ENCODE data around the gene FBN3.

Gene FBN3

GRCh38 chr19:8138201-8138600, 11.2 kb downstream of the FBN3 start:
- Histone ChIP-seq H3K27ac (ENCODE audit: low read depth, low read length) (no peak overlapping the region), H3K79me1 (ENCODE audit: low read length) (peaks cover 4% of the 10 kb centered on the region), H3K27me3 (ENCODE audit: insufficient read depth, low read length, poor library complexity) (no peaks in the 10 kb centered on the region), H3K18ac (ENCODE audit: low read length) (no peak overlapping the region), H3K4me2 (ENCODE audit: low read length) (no peak overlapping the region), H2BK5ac (ENCODE audit: low read length) (no peak overlapping the region), H3K79me2 (ENCODE audit: control insufficient read depth, insufficient read depth, low read length) (no peaks in the 10 kb centered on the region), H3K36me3 (ENCODE audit: control insufficient read depth, insufficient read depth, low read length) (peaks cover 5% of the 10 kb centered on the region), H4K8ac (ENCODE audit: low read depth, low read length) (no peak overlapping the region), H3K56ac (ENCODE audit: low read length) (no peak overlapping the region), H3K9ac (ENCODE audit: low read length) (no peak overlapping the region), H3K4me1 (ENCODE audit: control insufficient read depth, low read depth, low read length) (no peaks in the 10 kb centered on the region), H4K5ac (ENCODE audit: low read length) (no peak overlapping the region), H2AK5ac (ENCODE audit: low read length) (no peak overlapping the region), H2BK120ac (ENCODE audit: low read depth, low read length) (no peak overlapping the region), H3K4ac (ENCODE audit: low read depth, low read length) (no peak overlapping the region), H3K23ac (ENCODE audit: low read length) (no peak overlapping the region), H2BK15ac (replicated peaks; ENCODE audit: low read depth) (no peak overlapping the region), H3K4me3 (ENCODE audit: low read length) (no peak overlapping the region)
- no CpG with 5 or more reads among the region's 17 CpGs for WGBS (ENCODE audit: extremely low coverage, insufficient coverage, low lambda C conversion rate)
- no peak for DNase-seq

- Histone ChIP-seq H4K5ac (ENCODE audit: low read length) (no peak overlapping the region), H3K9ac (ENCODE audit: low read length) (no peak overlapping the region), H3K23ac (ENCODE audit: low read length) (no peak overlapping the region), H2BK5ac (ENCODE audit: low read length) (no peak overlapping the region), H3K4me2 (ENCODE audit: low read length) (no peak overlapping the region), H3K79me2 (ENCODE audit: control insufficient read depth, insufficient read depth, low read length) (no peaks in the 10 kb centered on the region), H3K4ac (ENCODE audit: low read depth, low read length) (no peak overlapping the region), H2AK5ac (ENCODE audit: low read length) (no peak overlapping the region), H3K56ac (ENCODE audit: low read length) (no peak overlapping the region), H3K27ac (ENCODE audit: low read depth, low read length) (no peak overlapping the region), H3K36me3 (ENCODE audit: control insufficient read depth, insufficient read depth, low read length) (peaks cover 7% of the 10 kb centered on the region), H3K27me3 (ENCODE audit: insufficient read depth, low read length, poor library complexity) (no peaks in the 10 kb centered on the region), H2BK15ac (replicated peaks; ENCODE audit: low read depth) (no peak overlapping the region), H3K4me3 (ENCODE audit: low read length) (no peak overlapping the region), H4K8ac (ENCODE audit: low read depth, low read length) (no peak overlapping the region), H2BK120ac (ENCODE audit: low read depth, low read length) (no peak overlapping the region), H3K79me1 (ENCODE audit: low read length) (peaks cover 4% of the 10 kb centered on the region), H3K18ac (ENCODE audit: low read length) (no peak overlapping the region), H3K4me1 (ENCODE audit: control insufficient read depth, low read depth, low read length) (no peaks in the 10 kb centered on the region)
- DNase-seq = no peak
- no CpG with 5 or more reads among the region's 1 CpG for WGBS (ENCODE audit: extremely low coverage, insufficient coverage, low lambda C conversion rate)
Measured at GRCh38 chr19:8137425-8137824, 12.0 kb downstream of the FBN3 start.

- DNase-seq = no peak
- H2BK15ac ChIP-seq (replicated peaks; ENCODE audit: low read depth) = no peak overlapping the region
- no peak overlapping the region for H3K4me3 ChIP-seq (ENCODE audit: low read length)
- no peaks in the 10 kb centered on the region for H3K79me2 ChIP-seq (ENCODE audit: control insufficient read depth, insufficient read depth, low read length)
- H3K9ac ChIP-seq (ENCODE audit: low read length) = no peak overlapping the region
- H3K18ac ChIP-seq (ENCODE audit: low read length) = no peak overlapping the region
- H4K5ac ChIP-seq (ENCODE audit: low read length) = no peak overlapping the region
- H3K4me1 ChIP-seq (ENCODE audit: control insufficient read depth, low read depth, low read length) = no peaks in the 10 kb centered on the region
- no peak overlapping the region for H3K4me2 ChIP-seq (ENCODE audit: low read length)
- H4K8ac ChIP-seq (ENCODE audit: low read depth, low read length) = no peak overlapping the region
- no peak overlapping the region for H2BK120ac ChIP-seq (ENCODE audit: low read depth, low read length)
- H3K79me1 ChIP-seq (ENCODE audit: low read length) = no peaks in the 10 kb centered on the region
- WGBS (ENCODE audit: extremely low coverage, insufficient coverage, low lambda C conversion rate) = no CpG with 5 or more reads among the region's 32 CpGs
- peaks cover 5% of the 10 kb centered on the region for H3K36me3 ChIP-seq (ENCODE audit: control insufficient read depth, insufficient read depth, low read length)
- no peak overlapping the region for H2AK5ac ChIP-seq (ENCODE audit: low read length)
- no peak overlapping the region for H3K4ac ChIP-seq (ENCODE audit: low read depth, low read length)
- H3K56ac ChIP-seq (ENCODE audit: low read length) = no peak overlapping the region
- no peak overlapping the region for H2BK5ac ChIP-seq (ENCODE audit: low read length)
- no peaks in the 10 kb centered on the region for H3K27me3 ChIP-seq (ENCODE audit: insufficient read depth, low read length, poor library complexity)
- no peak overlapping the region for H3K23ac ChIP-seq (ENCODE audit: low read length)
- H3K27ac ChIP-seq (ENCODE audit: low read depth, low read length) = no peak overlapping the region
Measured at GRCh38 chr19:8135946-8136618, 13.3 kb downstream of the FBN3 start.

GRCh38 chr19:8132858-8133458, 16.4 kb downstream of the FBN3 start:
- Histone ChIP-seq H3K27ac (ENCODE audit: low read depth, low read length) (no peak overlapping the region), H2BK120ac (ENCODE audit: low read depth, low read length) (no peak overlapping the region), H3K23ac (ENCODE audit: low read length) (no peak overlapping the region), H2BK15ac (replicated peaks; ENCODE audit: low read depth) (no peak overlapping the region), H2BK5ac (ENCODE audit: low read length) (no peak overlapping the region), H3K4me1 (ENCODE audit: control insufficient read depth, low read depth, low read length) (no peaks in the 10 kb centered on the region), H4K5ac (ENCODE audit: low read length) (no peak overlapping the region), H3K79me1 (ENCODE audit: low read length) (no peaks in the 10 kb centered on the region), H3K79me2 (ENCODE audit: control insufficient read depth, insufficient read depth, low read length) (no peaks in the 10 kb centered on the region), H3K36me3 (ENCODE audit: control insufficient read depth, insufficient read depth, low read length) (peaks cover 9% of the 10 kb centered on the region), H3K9ac (ENCODE audit: low read length) (no peak overlapping the region), H3K4ac (ENCODE audit: low read depth, low read length) (no peak overlapping the region), H4K8ac (ENCODE audit: low read depth, low read length) (no peak overlapping the region), H3K56ac (ENCODE audit: low read length) (no peak overlapping the region), H3K18ac (ENCODE audit: low read length) (no peak overlapping the region), H3K4me2 (ENCODE audit: low read length) (no peak overlapping the region), H3K27me3 (ENCODE audit: insufficient read depth, low read length, poor library complexity) (no peaks in the 10 kb centered on the region), H2AK5ac (ENCODE audit: low read length) (no peak overlapping the region), H3K4me3 (ENCODE audit: low read length) (no peak overlapping the region)
- WGBS (ENCODE audit: extremely low coverage, insufficient coverage, low lambda C conversion rate) = no CpG with 5 or more reads among the region's 20 CpGs
- no peak for DNase-seq

GRCh38 chr19:8131517-8131916, 17.9 kb downstream of the FBN3 start:
- WGBS (ENCODE audit: extremely low coverage, insufficient coverage, low lambda C conversion rate) = no CpG with 5 or more reads among the region's 26 CpGs
- Histone ChIP-seq H4K5ac (ENCODE audit: low read length) (no peak overlapping the region), H3K9ac (ENCODE audit: low read length) (no peak overlapping the region), H3K4me1 (ENCODE audit: control insufficient read depth, low read depth, low read length) (no peaks in the 10 kb centered on the region), H2BK120ac (ENCODE audit: low read depth, low read length) (no peak overlapping the region), H4K8ac (ENCODE audit: low read depth, low read length) (no peak overlapping the region), H3K36me3 (ENCODE audit: control insufficient read depth, insufficient read depth, low read length) (peaks cover 10% of the 10 kb centered on the region), H3K4me2 (ENCODE audit: low read length) (no peak overlapping the region), H3K4me3 (ENCODE audit: low read length) (no peak overlapping the region), H3K27me3 (ENCODE audit: insufficient read depth, low read length, poor library complexity) (no peaks in the 10 kb centered on the region), H2AK5ac (ENCODE audit: low read length) (no peak overlapping the region), H2BK15ac (replicated peaks; ENCODE audit: low read depth) (no peak overlapping the region), H3K27ac (ENCODE audit: low read depth, low read length) (no peak overlapping the region), H2BK5ac (ENCODE audit: low read length) (no peak overlapping the region), H3K23ac (ENCODE audit: low read length) (no peak overlapping the region), H3K4ac (ENCODE audit: low read depth, low read length) (no peak overlapping the region), H3K79me2 (ENCODE audit: control insufficient read depth, insufficient read depth, low read length) (no peaks in the 10 kb centered on the region), H3K56ac (ENCODE audit: low read length) (no peak overlapping the region), H3K18ac (ENCODE audit: low read length) (no peak overlapping the region), H3K79me1 (ENCODE audit: low read length) (no peaks in the 10 kb centered on the region)
- DNase-seq = no peak

Measured in mesendoderm (in vitro differentiated cells).